Tibial nerve (tissue), 4 donors: ENCODE results near the gene ATP2C2. TPM values are rescaled to one million over a fixed set of nuclear protein-coding genes. Genes with fewer than 3 reads are reported as not detected.

Experiments used
- DNase-seq, 2 donors: peaks; one replicate each; pipeline ENCODE4 v3.0.0-alpha.2; 2019; ENCODE audit warnings: low spot score in 2 of 2
- H3K27ac ChIP-seq, 4 donors: fragments of 200-600 bp; sonication (generic) in 3 of 4; one replicate each; pipeline ENCODE4 v1.5.1; 2017 to 2019; ENCODE audit warnings: mild to moderate bottlenecking in 1 of 4
- H3K27me3 ChIP-seq, 2 donors: fragments of 200-600 bp; sonication (generic) in 1 of 2; one replicate each; pipeline versions ENCODE4 v1.5.1 to v1.6.0; 2017 to 2019
- H3K36me3 ChIP-seq, 3 donors: fragments of 200-600 bp; sonication (generic); one replicate each; pipeline ENCODE4 v1.5.1; 2018 to 2019
- H3K4me1 ChIP-seq, 4 donors: fragments of 200-600 bp; sonication (generic) in 3 of 4; one replicate each; pipeline ENCODE4 v1.5.1; 2017 to 2019
- H3K4me3 ChIP-seq, 4 donors: fragments of 200-600 bp; sonication (generic) in 3 of 4; one replicate each; pipeline ENCODE4 v1.5.1; 2017 to 2019; ENCODE audit warnings: mild to moderate bottlenecking in 1 of 4, moderate library complexity in 1 of 4
- H3K9me3 ChIP-seq, 4 donors: fragments of 200-600 bp; sonication (generic) in 3 of 4; one replicate each; pipeline ENCODE4 v1.5.1; 2017 to 2019
- CTCF ChIP-seq, 5 experiments: fragments of 200-600 bp in 3 of 5; fragments of 450-650 bp in 2 of 5; sonication (generic) in 3 of 5; IDR thresholded peaks; one replicate each; pipeline ENCODE4 v1.5.1; 2016 to 2019; ENCODE audit warnings: antibody characterized with exemption in 5 of 5, mild to moderate bottlenecking in 3 of 5, moderate library complexity in 2 of 5
- EP300 ChIP-seq, 2 donors: sonication (generic); formaldehyde crosslinking; IDR thresholded peaks; one replicate each; pipeline ENCODE4 v1.6.1; 2017; ENCODE audit warnings: antibody characterized with exemption in 2 of 2, mild to moderate bottlenecking in 1 of 2
- POLR2A ChIP-seq, 2 donors: fragments of 450-650 bp; IDR thresholded peaks; one replicate each; pipeline ENCODE4 v1.6.1; 2017; ENCODE audit warnings: antibody characterized with exemption in 2 of 2, mild to moderate bottlenecking in 2 of 2, moderate library complexity in 2 of 2
- WGBS, 2 donors: methylation state at CpG; one replicate each; pipeline ENCODE4 v1.1.5; 2018; 5-methylcytosine and 5-hydroxymethylcytosine counted together
- total RNA-seq, 4 donors: library from RNA; depleted of rRNA; stranded (reverse); fragments of >200 nt; gene quantifications; one replicate each; pipeline ENCODE4 v1.1.0, GENCODE V29; 2016

ATP2C2 gene
- total RNA-seq, 4 donors from 2014 or later = not detected

- WGBS, 2 donors = 66 to 97% methylated on average over 4 of the region's 4 CpGs
- Histone ChIP-seq H3K4me1 (no peaks in the 10 kb centered on the region), H3K27ac (no peak overlapping the region), H3K9me3 (no peaks in the 10 kb centered on the region), H3K36me3 (no peaks in the 10 kb centered on the region), H3K27me3 (peaks cover 0 to 13% of the 10 kb centered on the region in 2 donors), H3K4me3 (no peak overlapping the region)
- DNase-seq = no peak
- TF ChIP-seq POLR2A (IDR thresholded peaks at IDR 0.05) (no peak), CTCF (IDR thresholded peaks at IDR 0.05) (no peak), EP300 (IDR thresholded peaks at IDR 0.05) (no peak)
These were observed 53.5 kb downstream of the ATP2C2 start for GRCh38 chr16:84421938-84422220.

GRCh38 chr16:84423416-84423837 is 55.1 kb downstream of the ATP2C2 start:
- no peak overlapping the region for H3K27ac ChIP-seq
- H3K4me1 ChIP-seq = no peaks in the 10 kb centered on the region
- TF ChIP-seq EP300 (IDR thresholded peaks at IDR 0.05) = no peak
- TF ChIP-seq CTCF (IDR thresholded peaks at IDR 0.05) = no peak
- TF ChIP-seq POLR2A (IDR thresholded peaks at IDR 0.05) = no peak
- H3K9me3 ChIP-seq = no peaks in the 10 kb centered on the region
- DNase-seq = no peak
- H3K4me3 ChIP-seq = no peak overlapping the region
- WGBS, 2 donors = 92 to 97% methylated on average over 4 of the region's 4 CpGs
- H3K36me3 ChIP-seq = no peaks in the 10 kb centered on the region
- H3K27me3 ChIP-seq = peaks cover 0 to 6% of the 10 kb centered on the region in 2 donors

- Histone ChIP-seq H3K4me1 (no peaks in the 10 kb centered on the region), H3K9me3 (no peaks in the 10 kb centered on the region), H3K27me3 (peaks cover 0 to 6% of the 10 kb centered on the region in 2 donors), H3K4me3 (no peak overlapping the region), H3K27ac (no peak overlapping the region), H3K36me3 (no peaks in the 10 kb centered on the region)
- 91 to 96% methylated on average over 9 of the region's 9 CpGs for WGBS, 2 donors
- DNase-seq = no peak
- TF ChIP-seq CTCF (IDR thresholded peaks at IDR 0.05) (no peak), POLR2A (IDR thresholded peaks at IDR 0.05) (no peak), EP300 (IDR thresholded peaks at IDR 0.05) (no peak)
These were observed 57.4 kb downstream of the ATP2C2 start for GRCh38 chr16:84425696-84426095.

- no peak for TF ChIP-seq CTCF (IDR thresholded peaks at IDR 0.05)
- TF ChIP-seq POLR2A (IDR thresholded peaks at IDR 0.05) = no peak
- no peak for TF ChIP-seq EP300 (IDR thresholded peaks at IDR 0.05)
- H3K27ac ChIP-seq = no peak overlapping the region
- H3K27me3 ChIP-seq = peaks cover 0 to 7% of the 10 kb centered on the region in 2 donors
- H3K4me1 ChIP-seq = no peaks in the 10 kb centered on the region
- H3K4me3 ChIP-seq = no peak overlapping the region
- no peak for DNase-seq
- 75 to 90% methylated on average over 12 of the region's 12 CpGs for WGBS, 2 donors
- H3K9me3 ChIP-seq = no peaks in the 10 kb centered on the region
- no peaks in the 10 kb centered on the region for H3K36me3 ChIP-seq
These were observed 58.5 kb downstream of the ATP2C2 start for GRCh38 chr16:84426804-84427203.

GRCh38 chr16:84427553-84427952 is 59.2 kb downstream of the ATP2C2 start:
- Histone ChIP-seq H3K27me3 (peaks cover 0 to 13% of the 10 kb centered on the region in 2 donors), H3K9me3 (no peaks in the 10 kb centered on the region), H3K4me1 (no peaks in the 10 kb centered on the region), H3K27ac (no peak overlapping the region), H3K4me3 (no peak overlapping the region), H3K36me3 (no peaks in the 10 kb centered on the region)
- 77 to 80% methylated on average over 8 of the region's 8 CpGs for WGBS, 2 donors
- TF ChIP-seq CTCF (IDR thresholded peaks at IDR 0.05) (no peak), EP300 (IDR thresholded peaks at IDR 0.05) (no peak), POLR2A (IDR thresholded peaks at IDR 0.05) (no peak)
- DNase-seq = no peak
